ENCODE results near the gene ASB16.

GRCh38 chr17:44186307-44187130 lies 16.0 kb downstream of the ASB16 start, which contains the start of gene TMUB2:
- no peak for TF ChIP-seq CTCF (IDR thresholded peaks at IDR 0.05; ENCODE audit: low read depth, low read length)
- no peak for TF ChIP-seq EZH2phosphoT487 (IDR thresholded peaks at IDR 0.05; ENCODE audit: low read depth)
